Trophoblast cell (in vitro differentiated cells and primary cell): ENCODE data around the gene BRD7.
A peak's percentile ranks its signal among the peaks of the same experiment; 100 is the strongest.

Experiments
- DNase-seq, 2 donors: peaks; one replicate each; pipeline ENCODE4 v3.0.0-alpha.2; 2016
- H2AFZ ChIP-seq: 2 replicates; pipeline ENCODE4 v1.6.1; 2013; ENCODE audit warnings: low read length, moderate library complexity, mild to moderate bottlenecking; ENCODE audit not compliant: insufficient read depth, poor library complexity
- H2AK5ac ChIP-seq: 2 replicates; pipeline ENCODE4 v1.6.1; 2013; ENCODE audit warnings: mild to moderate bottlenecking, low read length
- H2BK120ac ChIP-seq: 2 replicates; pipeline ENCODE4 v1.6.1; 2013; ENCODE audit warnings: low read length, mild to moderate bottlenecking, moderate library complexity; ENCODE audit not compliant: insufficient read depth, poor library complexity
- H2BK12ac ChIP-seq: 2 replicates; pipeline ENCODE4 v1.6.1; 2013; ENCODE audit warnings: mild to moderate bottlenecking, low read length, moderate library complexity
- H2BK5ac ChIP-seq: 2 replicates; pipeline ENCODE4 v1.6.1; 2013; ENCODE audit warnings: low read length, low read depth, moderate library complexity, mild to moderate bottlenecking; ENCODE audit not compliant: poor library complexity
- H3K14ac ChIP-seq: 2 replicates; pipeline ENCODE4 v1.6.1; 2013; ENCODE audit warnings: mild to moderate bottlenecking, low read length
- H3K18ac ChIP-seq: 2 replicates; pipeline ENCODE4 v1.6.1; 2013; ENCODE audit warnings: mild to moderate bottlenecking, low read length
- H3K23ac ChIP-seq: 2 replicates; pipeline ENCODE4 v1.6.1; 2013; ENCODE audit warnings: low read length
- H3K27ac ChIP-seq: 2 replicates; pipeline ENCODE4 v1.5.1; 2013; ENCODE audit warnings: low read depth, mild to moderate bottlenecking, inconsistent platforms, low read length, moderate library complexity
- H3K27me3 ChIP-seq: 2 replicates; pipeline ENCODE4 v1.6.1; 2013; ENCODE audit warnings: inconsistent platforms, mild to moderate bottlenecking, low read length, moderate library complexity; ENCODE audit not compliant: insufficient read depth
- H3K36me3 ChIP-seq, 2 experiments: 1 replicate in 1 of 2; 2 replicates in 1 of 2; pipeline ENCODE4 v1.6.1; 2013; ENCODE audit warnings: low read length in 2 of 2, mild to moderate bottlenecking in 2 of 2, moderate library complexity in 1 of 2; ENCODE audit not compliant: insufficient read depth in 2 of 2, control insufficient read depth in 1 of 2
- H3K4ac ChIP-seq: 2 replicates; pipeline ENCODE4 v1.6.1; 2013; ENCODE audit warnings: low read depth, mild to moderate bottlenecking, low read length, moderate library complexity
- H3K4me1 ChIP-seq, 2 experiments: 1 replicate in 1 of 2; 2 replicates in 1 of 2; pipeline ENCODE4 v1.6.1; 2013; ENCODE audit warnings: low read length in 2 of 2, mild to moderate bottlenecking in 2 of 2, moderate library complexity in 1 of 2; ENCODE audit not compliant: insufficient read depth in 2 of 2, control insufficient read depth in 1 of 2
- H3K4me2 ChIP-seq: 2 replicates; pipeline ENCODE4 v1.6.1; 2013; ENCODE audit warnings: inconsistent platforms, mild to moderate bottlenecking, low read length, moderate library complexity
- H3K4me3 ChIP-seq: 2 replicates; pipeline ENCODE4 v1.5.1; 2013; ENCODE audit warnings: mild to moderate bottlenecking, low read depth, low read length, inconsistent platforms
- H3K79me1 ChIP-seq: one replicate; pipeline ENCODE4 v1.6.1; 2013; ENCODE audit warnings: low read length
- H3K79me2 ChIP-seq: 2 replicates; pipeline ENCODE4 v1.6.1; 2013; ENCODE audit warnings: low read length, mild to moderate bottlenecking; ENCODE audit not compliant: control insufficient read depth, insufficient read depth, poor library complexity
- H3K9ac ChIP-seq: 2 replicates; pipeline ENCODE4 v1.6.1; 2013; ENCODE audit warnings: mild to moderate bottlenecking, low read length
- H3K9me3 ChIP-seq: 2 replicates; pipeline ENCODE4 v1.6.1; 2013; ENCODE audit warnings: low read depth, mild to moderate bottlenecking, control low read depth, inconsistent platforms, low read length; ENCODE audit not compliant: insufficient read depth
- H4K12ac ChIP-seq: 2 replicates; pipeline ENCODE4 v1.6.1; 2013; ENCODE audit warnings: low read depth, mild to moderate bottlenecking, low read length, moderate library complexity
- H4K8ac ChIP-seq: 2 replicates; pipeline ENCODE4 v1.6.1; 2013; ENCODE audit warnings: low read depth, mild to moderate bottlenecking, low read length, moderate library complexity
- H4K91ac ChIP-seq: one replicate; pipeline ENCODE4 v1.6.1; 2013; ENCODE audit warnings: low read depth, mild to moderate bottlenecking, low read length, moderate library complexity
- WGBS: extraction: QIAGEN DNeasy Blood & Tissue Kit; methylation state at CpG from one replicate; pipeline ENCODE4 v1.1.7; 2013; ENCODE audit warnings: missing lambda C conversion rate; ENCODE audit not compliant: insufficient read length, insufficient coverage; ENCODE audit errors: extremely low coverage; 5-methylcytosine and 5-hydroxymethylcytosine counted together

Gene BRD7

GRCh38 chr16:50302472-50303005 lies 66.2 kb downstream of the BRD7 start:
- no peak overlapping the region for H3K23ac ChIP-seq
- no peak overlapping the region for H4K8ac ChIP-seq
- peak overlapping the region; percentile 86 for H4K91ac ChIP-seq
- H2BK5ac ChIP-seq = no peak overlapping the region
- no peak overlapping the region for H3K14ac ChIP-seq
- H2AFZ ChIP-seq = no peak overlapping the region
- peaks cover 13% of the 10 kb centered on the region for H3K79me1 ChIP-seq
- no peak overlapping the region for H2BK120ac ChIP-seq
- H4K12ac ChIP-seq = no peak overlapping the region
- no peak overlapping the region for H3K4me2 ChIP-seq
- no peak overlapping the region for H3K27ac ChIP-seq
- H2BK12ac ChIP-seq = no peak overlapping the region
- H3K4ac ChIP-seq = no peak overlapping the region
- H3K4me1 ChIP-seq = peaks cover 19 to 26% of the 10 kb centered on the region in 2 experiments
- H3K4me3 ChIP-seq = no peak overlapping the region
- H3K36me3 ChIP-seq = no peaks in the 10 kb centered on the region
- no CpG with 5 or more reads among the region's 15 CpGs for WGBS
- H3K27me3 ChIP-seq = no peaks in the 10 kb centered on the region
- DNase-seq = no peak
- H2AK5ac ChIP-seq = no peak overlapping the region
- peaks cover 4% of the 10 kb centered on the region for H3K79me2 ChIP-seq
- no peak overlapping the region for H3K18ac ChIP-seq
- H3K9ac ChIP-seq = no peak overlapping the region
- H3K9me3 ChIP-seq = peaks cover 3% of the 10 kb centered on the region

GRCh38 chr16:50301626-50302471 lies 66.9 kb downstream of the BRD7 start:
- no peak overlapping the region for H3K9ac ChIP-seq
- H4K91ac ChIP-seq = peak overlapping the region; percentile 96
- no peak overlapping the region for H3K4me3 ChIP-seq
- peak overlapping the region; percentile 53 for H2BK12ac ChIP-seq
- H3K9me3 ChIP-seq = peaks cover 3% of the 10 kb centered on the region
- H2AK5ac ChIP-seq = peak overlapping the region; percentile 41
- peak overlapping the region; percentile 56 for H3K14ac ChIP-seq
- H3K27ac ChIP-seq = peak overlapping the region; percentile 64
- peaks cover 19 to 26% of the 10 kb centered on the region in 2 experiments for H3K4me1 ChIP-seq
- no peaks in the 10 kb centered on the region for H3K27me3 ChIP-seq
- no peak overlapping the region for H3K23ac ChIP-seq
- no peak overlapping the region for H3K4ac ChIP-seq
- no peaks in the 10 kb centered on the region for H3K36me3 ChIP-seq
- peak overlapping the region; percentile 16 for H3K18ac ChIP-seq
- peak overlapping the region; percentile 39 for H4K8ac ChIP-seq
- H4K12ac ChIP-seq = peak overlapping the region; percentile 22
- peaks cover 4% of the 10 kb centered on the region for H3K79me2 ChIP-seq
- no peak overlapping the region for H3K4me2 ChIP-seq
- no CpG with 5 or more reads among the region's 21 CpGs for WGBS
- peak overlapping the region; percentile 84 for H2BK120ac ChIP-seq
- peak; percentile 90 for DNase-seq
- H2AFZ ChIP-seq = no peak overlapping the region
- peak overlapping the region; percentile 80 for H2BK5ac ChIP-seq
- H3K79me1 ChIP-seq = peaks cover 13% of the 10 kb centered on the region

GRCh38 chr16:50300942-50301625 lies 67.7 kb downstream of the BRD7 start:
- Histone ChIP-seq H3K4me1 (peaks cover 19 to 23% of the 10 kb centered on the region in 2 experiments), H3K4me3 (no peak overlapping the region), H3K79me2 (peaks cover 4% of the 10 kb centered on the region), H4K12ac (peak overlapping the region; percentile 35), H3K23ac (no peak overlapping the region), H3K9ac (no peak overlapping the region), H2BK12ac (peak overlapping the region; percentile 95), H3K4me2 (no peak overlapping the region), H2BK120ac (peak overlapping the region; percentile 84), H4K8ac (peak overlapping the region; percentile 73), H3K79me1 (peaks cover 13% of the 10 kb centered on the region), H2BK5ac (peak overlapping the region; percentile 80), H3K9me3 (peaks cover 3% of the 10 kb centered on the region), H3K18ac (peak overlapping the region; percentile 81), H3K4ac (peak overlapping the region; percentile 64), H3K27me3 (no peaks in the 10 kb centered on the region), H3K36me3 (no peaks in the 10 kb centered on the region), H3K14ac (peak overlapping the region; percentile 83), H4K91ac (peak overlapping the region; percentile 96), H2AK5ac (peak overlapping the region; percentile 93), H3K27ac (peak overlapping the region; percentile 64), H2AFZ (peak overlapping the region; percentile 30)
- peak; percentile 59 to 72 for DNase-seq
- no CpG with 5 or more reads among the region's 23 CpGs for WGBS

- H3K4me2 ChIP-seq = no peak overlapping the region
- no peak overlapping the region for H3K4ac ChIP-seq
- no peak overlapping the region for H3K9ac ChIP-seq
- peak overlapping the region; percentile 36 for H4K91ac ChIP-seq
- H3K27ac ChIP-seq = no peak overlapping the region
- peak overlapping the region; percentile 26 for H4K8ac ChIP-seq
- peak overlapping the region; percentile 52 for H2AK5ac ChIP-seq
- no peaks in the 10 kb centered on the region for H3K36me3 ChIP-seq
- H3K9me3 ChIP-seq = peaks cover 2% of the 10 kb centered on the region
- H3K27me3 ChIP-seq = no peaks in the 10 kb centered on the region
- peaks cover 4% of the 10 kb centered on the region for H3K79me2 ChIP-seq
- no peak overlapping the region for H2AFZ ChIP-seq
- DNase-seq = no peak
- peaks cover 19 to 23% of the 10 kb centered on the region in 2 experiments for H3K4me1 ChIP-seq
- H2BK5ac ChIP-seq = peak overlapping the region; percentile 10
- H4K12ac ChIP-seq = peak overlapping the region; percentile 67
- peaks cover 13% of the 10 kb centered on the region for H3K79me1 ChIP-seq
- H3K4me3 ChIP-seq = no peak overlapping the region
- peak overlapping the region; percentile 74 for H2BK12ac ChIP-seq
- no CpG with 5 or more reads among the region's 12 CpGs for WGBS
- no peak overlapping the region for H3K18ac ChIP-seq
- H3K14ac ChIP-seq = no peak overlapping the region
- no peak overlapping the region for H2BK120ac ChIP-seq
- H3K23ac ChIP-seq = no peak overlapping the region
Measured at GRCh38 chr16:50299508-50300105, 69.2 kb downstream of the BRD7 start.
